ENCODE measurements around the gene C1orf185. TPM values are rescaled to one million over a fixed set of nuclear protein-coding genes. Genes with fewer than 3 reads are reported as not detected.
"Not testable (repeated sequence)": the region's sequence is repeated elsewhere in the genome, so short reads cannot be mapped to it uniquely, and the experiment has no call there.

Gene C1orf185
- total RNA-seq, 2 donors from 2014 or later, result not detected

GRCh38 chr1:51131185-51131584 is 29.2 kb downstream of the C1orf185 start:
- Histone ChIP-seq H3K36me3 (replicated peaks in 1 of 2; ENCODE audit: insufficient read depth in 1 of 2, low read depth in 2 of 2) (no peaks in the 10 kb centered on the region), H3K4me3 (no peak overlapping the region), H3K27ac (no peak overlapping the region), H3K9me3 (peaks cover 0 to 12% (median 0%) of the 10 kb centered on the region in 3 donors), H3K4me1 (no peaks in the 10 kb centered on the region), H3K27me3 (no peaks in the 10 kb centered on the region)
- intact Hi-C loops (cut with DNase I), result no loop called here
- no peak for ATAC-seq
- DNase-seq, result no peak
- no peak for TF ChIP-seq POLR2A (IDR thresholded peaks at IDR 0.05)
- TF ChIP-seq, protein P1, sequence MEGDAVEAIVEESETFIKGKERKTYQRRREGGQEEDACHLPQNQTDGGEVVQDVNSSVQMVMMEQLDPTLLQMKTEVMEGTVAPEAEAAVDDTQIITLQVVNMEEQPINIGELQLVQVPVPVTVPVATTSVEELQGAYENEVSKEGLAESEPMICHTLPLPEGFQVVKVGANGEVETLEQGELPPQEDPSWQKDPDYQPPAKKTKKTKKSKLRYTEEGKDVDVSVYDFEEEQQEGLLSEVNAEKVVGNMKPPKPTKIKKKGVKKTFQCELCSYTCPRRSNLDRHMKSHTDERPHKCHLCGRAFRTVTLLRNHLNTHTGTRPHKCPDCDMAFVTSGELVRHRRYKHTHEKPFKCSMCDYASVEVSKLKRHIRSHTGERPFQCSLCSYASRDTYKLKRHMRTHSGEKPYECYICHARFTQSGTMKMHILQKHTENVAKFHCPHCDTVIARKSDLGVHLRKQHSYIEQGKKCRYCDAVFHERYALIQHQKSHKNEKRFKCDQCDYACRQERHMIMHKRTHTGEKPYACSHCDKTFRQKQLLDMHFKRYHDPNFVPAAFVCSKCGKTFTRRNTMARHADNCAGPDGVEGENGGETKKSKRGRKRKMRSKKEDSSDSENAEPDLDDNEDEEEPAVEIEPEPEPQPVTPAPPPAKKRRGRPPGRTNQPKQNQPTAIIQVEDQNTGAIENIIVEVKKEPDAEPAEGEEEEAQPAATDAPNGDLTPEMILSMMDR (IDR thresholded peaks at IDR 0.05), result no peak
- WGBS, 2 donors, result 41 to 63% methylated on average over 3 of the region's 3 CpGs

GRCh38 chr1:51133045-51133444 is 31.0 kb downstream of the C1orf185 start:
- no peaks in the 10 kb centered on the region for H3K36me3 ChIP-seq (replicated peaks in 1 of 2; ENCODE audit: insufficient read depth in 1 of 2, low read depth in 2 of 2)
- H3K4me3 ChIP-seq, result no peak overlapping the region
- TF ChIP-seq, protein P1 (IDR thresholded peaks at IDR 0.05), result no peak
- no peak for TF ChIP-seq POLR2A (IDR thresholded peaks at IDR 0.05)
- H3K27me3 ChIP-seq, result no peaks in the 10 kb centered on the region
- WGBS, 2 donors, result 90 to 92% methylated on average over 2 of the region's 2 CpGs
- DNase-seq (no peak), ATAC-seq (no peak)
- peaks cover 0 to 12% (median 0%) of the 10 kb centered on the region in 3 donors for H3K9me3 ChIP-seq
- intact Hi-C loops (cut with DNase I), result no loop called here
- H3K27ac ChIP-seq, result no peak overlapping the region
- H3K4me1 ChIP-seq, result no peaks in the 10 kb centered on the region

DNA sequence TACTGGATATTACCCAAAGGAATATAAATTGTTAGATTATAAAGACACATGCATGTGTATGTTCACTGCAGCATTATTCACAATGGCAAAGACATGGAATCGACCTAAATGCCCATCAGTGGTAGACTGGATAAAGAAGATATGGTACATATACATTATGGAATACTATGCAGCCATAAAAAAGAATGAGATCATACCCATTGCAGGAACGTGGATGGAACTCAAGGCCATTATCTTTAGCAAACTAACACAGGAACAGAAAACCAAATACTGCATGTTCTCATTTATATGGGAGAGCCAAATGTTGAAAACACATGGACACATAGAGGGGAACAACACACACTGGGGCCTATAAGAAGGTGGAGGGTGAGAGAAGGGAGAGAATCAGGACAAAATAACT is 35.7 kb downstream of the C1orf185 start:
- WGBS, 2 donors, result 36 to 37% methylated on average over 2 of the region's 2 CpGs
- H3K27me3 ChIP-seq; DNase-seq; H3K36me3 ChIP-seq (replicated peaks in 1 of 2; ENCODE audit: insufficient read depth in 1 of 2, low read depth in 2 of 2); intact Hi-C loops (cut with DNase I); H3K4me1 ChIP-seq; H3K4me3 ChIP-seq; H3K27ac ChIP-seq; ATAC-seq: not testable (repeated sequence)
- H3K9me3 ChIP-seq, result peaks cover 0 to 12% (median 0%) of the 10 kb centered on the region in 3 donors

DNA sequence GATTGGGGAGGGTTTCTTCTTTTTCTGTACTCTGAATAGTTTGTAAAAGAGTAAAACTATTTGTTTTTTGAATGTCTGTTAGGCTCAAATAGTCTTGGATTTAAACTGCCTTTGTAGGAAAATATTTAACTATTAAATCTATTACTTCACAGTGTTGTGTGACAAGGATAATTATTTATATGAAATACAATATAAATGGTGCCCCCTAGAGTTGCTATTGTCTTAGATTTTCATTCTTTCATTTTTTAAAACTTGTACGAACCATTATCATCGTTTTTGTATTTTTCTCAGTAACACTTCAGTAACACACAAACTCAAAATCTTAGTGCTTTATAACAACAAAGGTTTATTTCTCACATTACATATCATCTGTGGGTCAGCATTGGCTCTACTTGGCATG is 37.4 kb downstream of the C1orf185 start:
- no peak for ATAC-seq
- Histone ChIP-seq H3K27me3 (no peaks in the 10 kb centered on the region), H3K9me3 (peaks cover 0 to 5% (median 0%) of the 10 kb centered on the region in 3 donors), H3K27ac (no peak overlapping the region), H3K4me1 (no peaks in the 10 kb centered on the region), H3K36me3 (replicated peaks in 1 of 2; ENCODE audit: insufficient read depth in 1 of 2, low read depth in 2 of 2) (no peaks in the 10 kb centered on the region), H3K4me3 (no peak overlapping the region)
- no peak for DNase-seq
- 11 to 19% methylated on average over 2 of the region's 2 CpGs for WGBS, 2 donors
- intact Hi-C loops (cut with DNase I), result no loop called here
- TF ChIP-seq POLR2A (IDR thresholded peaks at IDR 0.05), result no peak
- TF ChIP-seq, protein P1 (IDR thresholded peaks at IDR 0.05), result peak in 2 of 7 experiments; percentile 15 to 21

- DNase-seq, result no peak
- TF ChIP-seq, protein P1 (IDR thresholded peaks at IDR 0.05), result no peak
- TF ChIP-seq POLR2A (IDR thresholded peaks at IDR 0.05), result no peak
- H3K4me1 ChIP-seq, result no peaks in the 10 kb centered on the region
- H3K9me3 ChIP-seq, result no peaks in the 10 kb centered on the region
- intact Hi-C loops (cut with DNase I), result no loop called here
- H3K27ac ChIP-seq, result no peak overlapping the region
- H3K36me3 ChIP-seq (replicated peaks in 1 of 2; ENCODE audit: insufficient read depth in 1 of 2, low read depth in 2 of 2), result no peaks in the 10 kb centered on the region
- no peak for ATAC-seq
- 88 to 94% methylated on average over 2 of the region's 2 CpGs for WGBS, 2 donors
- H3K4me3 ChIP-seq, result no peak overlapping the region
- no peaks in the 10 kb centered on the region for H3K27me3 ChIP-seq
Observed at GRCh38 chr1:51147394-51147793, 45.4 kb downstream of the C1orf185 start.

Measured in body of pancreas (tissue), 4 donors.